ENCODE measurements around the gene NKX2-4. TPM values are rescaled to one million over a fixed set of nuclear protein-coding genes. Genes with fewer than 3 reads are reported as not detected.

The NKX2-4 gene
- polyA plus RNA-seq, 3 donors, result not detected

- no peak overlapping the region for H3K4me3 Mint-ChIP-seq
- H3K9me3 Mint-ChIP-seq, result peaks cover 0 to 8% (median 4%) of the 10 kb centered on the region in 7 donors
Measured at GRCh38 chr20:21389368-21389767, 8.0 kb downstream of the NKX2-4 start.

DNA sequence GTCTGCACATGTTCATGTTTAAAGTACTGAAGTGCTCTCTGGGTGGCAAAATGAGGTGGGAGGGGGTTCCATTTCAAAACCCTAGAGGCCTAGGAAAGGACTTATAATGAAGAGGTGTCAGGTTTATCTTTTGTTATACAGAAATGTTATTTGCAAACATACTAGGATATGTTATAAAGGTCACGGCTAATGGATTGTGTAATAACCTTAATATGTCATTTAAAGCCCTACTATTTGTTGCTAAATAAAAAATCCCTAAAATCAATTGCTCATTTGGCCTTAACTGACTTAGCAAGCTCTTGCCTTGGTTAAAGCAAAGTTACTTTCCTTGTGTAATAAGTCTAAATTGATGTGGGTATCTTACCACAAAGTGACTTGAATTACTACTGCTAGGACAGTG, 8.8 kb downstream of the NKX2-4 start:
- Histone ChIP-seq H3K27me3 (ENCODE audit: control insufficient read depth in 2 of 2, insufficient read depth in 2 of 2, low read length in 2 of 2) (peaks cover 34% of the 10 kb centered on the region in 2 donors), H3K79me2 (ENCODE audit: insufficient read depth, low read length) (no peaks in the 10 kb centered on the region), H3K9ac (ENCODE audit: insufficient read depth, low read length, poor library complexity, severe bottlenecking) (no peak overlapping the region), H3K4me2 (replicated peaks; ENCODE audit: extremely low read depth, low read length, poor library complexity, severe bottlenecking) (no peak overlapping the region), H2AFZ (ENCODE audit: insufficient read depth, low read depth, low read length, poor library complexity, severe bottlenecking) (no peak overlapping the region), H3K27ac (ENCODE audit: low read depth in 1 of 2, low read length in 2 of 2) (no peak overlapping the region), H4K20me1 (ENCODE audit: insufficient read depth, low read length) (peaks cover 39% of the 10 kb centered on the region), H3K36me3 (replicated peaks in 1 of 2; ENCODE audit: control insufficient read depth in 1 of 2, insufficient read depth in 2 of 2, low read length in 2 of 2) (peaks cover 59 to 74% of the 10 kb centered on the region in 2 donors), H3K9me3 (replicated peaks in 1 of 2; ENCODE audit: control insufficient read depth in 1 of 2, insufficient read depth in 1 of 2, low read length in 2 of 2) (peaks cover 0 to 10% of the 10 kb centered on the region in 2 donors), H3K4me1 (ENCODE audit: control insufficient read depth in 1 of 2, insufficient read depth in 2 of 2, low read length in 2 of 2) (no peaks in the 10 kb centered on the region), H3K4me3 (replicated peaks in 1 of 3; ENCODE audit: low read depth in 2 of 3, low read length in 3 of 3) (no peak overlapping the region)
- peaks cover 33 to 35% (median 35%) of the 10 kb centered on the region in 3 donors for H3K27me3 Mint-ChIP-seq (ENCODE audit: low read depth in 3 of 3)
- H3K27ac Mint-ChIP-seq, result no peak overlapping the region
- no peak overlapping the region for H3K4me3 Mint-ChIP-seq
- intact Hi-C loops (cut with micrococcal nuclease), result no loop called here
- peaks cover 18% of the 10 kb centered on the region for H3K4me1 Mint-ChIP-seq
- peaks cover 65 to 69% of the 10 kb centered on the region in 2 donors for H3K36me3 Mint-ChIP-seq
- WGBS (ENCODE audit: insufficient coverage), result no CpG with 5 or more reads among the region's 1 CpG
- no peak for DNase-seq
- no peak for TF ChIP-seq CTCF (IDR thresholded peaks at IDR 0.05)
- peaks cover 0 to 8% (median 4%) of the 10 kb centered on the region in 7 donors for H3K9me3 Mint-ChIP-seq

More at GRCh38 chr20:21389368-21389767, 8.0 kb downstream of the NKX2-4 start:
- no peak overlapping the region for H3K27ac Mint-ChIP-seq
- no peak overlapping the region for H3K4me2 ChIP-seq (replicated peaks; ENCODE audit: extremely low read depth, low read length, poor library complexity, severe bottlenecking)
- peaks cover 58 to 61% of the 10 kb centered on the region in 2 donors for H3K36me3 Mint-ChIP-seq
- peaks cover 0 to 10% of the 10 kb centered on the region in 2 donors for H3K9me3 ChIP-seq (replicated peaks in 1 of 2; ENCODE audit: control insufficient read depth in 1 of 2, insufficient read depth in 1 of 2, low read length in 2 of 2)
- intact Hi-C loops (cut with micrococcal nuclease), result no loop called here
- no peak for DNase-seq
- peaks cover 39% of the 10 kb centered on the region for H4K20me1 ChIP-seq (ENCODE audit: insufficient read depth, low read length)
- peaks cover 18% of the 10 kb centered on the region for H3K4me1 Mint-ChIP-seq
- H3K27ac ChIP-seq (ENCODE audit: low read depth in 1 of 2, low read length in 2 of 2), result no peak overlapping the region
- no peak overlapping the region for H2AFZ ChIP-seq (ENCODE audit: insufficient read depth, low read depth, low read length, poor library complexity, severe bottlenecking)
- no CpG with 5 or more reads among the region's 1 CpG for WGBS (ENCODE audit: insufficient coverage)
- no peak overlapping the region for H3K9ac ChIP-seq (ENCODE audit: insufficient read depth, low read length, poor library complexity, severe bottlenecking)
- H3K79me2 ChIP-seq (ENCODE audit: insufficient read depth, low read length), result no peaks in the 10 kb centered on the region
- peaks cover 42% of the 10 kb centered on the region in 2 donors for H3K27me3 ChIP-seq (ENCODE audit: control insufficient read depth in 2 of 2, insufficient read depth in 2 of 2, low read length in 2 of 2)
- peaks cover 41 to 43% (median 43%) of the 10 kb centered on the region in 3 donors for H3K27me3 Mint-ChIP-seq (ENCODE audit: low read depth in 3 of 3)
- H3K4me1 ChIP-seq (ENCODE audit: control insufficient read depth in 1 of 2, insufficient read depth in 2 of 2, low read length in 2 of 2), result no peaks in the 10 kb centered on the region
- H3K4me3 ChIP-seq (replicated peaks in 1 of 3; ENCODE audit: low read depth in 2 of 3, low read length in 3 of 3), result no peak overlapping the region
- TF ChIP-seq CTCF (IDR thresholded peaks at IDR 0.05), result no peak
- H3K36me3 ChIP-seq (replicated peaks in 1 of 2; ENCODE audit: control insufficient read depth in 1 of 2, insufficient read depth in 2 of 2, low read length in 2 of 2), result peaks cover 55 to 66% of the 10 kb centered on the region in 2 donors

Data from CD14-positive monocyte (primary cell).